ENCODE data around the gene USH2A. TPM values are rescaled to one million over a fixed set of nuclear protein-coding genes. Genes with fewer than 3 reads are reported as not detected.

Gene USH2A
- total RNA-seq, 1 experiment from 2014 or later = not detected

DNA sequence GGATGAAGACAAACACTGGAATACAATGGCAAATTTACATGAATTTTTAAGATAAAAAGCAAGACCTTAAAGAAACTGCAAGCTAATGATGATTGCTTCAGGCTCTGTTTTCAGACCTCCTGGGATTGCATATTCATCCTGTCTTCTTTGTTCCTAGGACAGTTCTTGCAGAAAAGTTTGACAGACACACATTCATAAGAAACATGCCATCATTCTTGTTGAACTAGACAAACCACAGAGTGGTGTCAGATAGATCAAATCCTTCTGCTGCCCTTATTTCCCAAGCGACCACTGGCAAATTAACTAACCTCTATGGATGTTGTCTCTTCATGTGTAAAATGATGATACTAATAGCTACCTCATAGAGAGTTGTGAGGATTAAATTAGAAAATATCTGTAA lies 674.8 kb downstream of the USH2A start:
- CTCF ChIA-PET = no interaction called here
- POLR2A ChIA-PET = no interaction called here

DNA sequence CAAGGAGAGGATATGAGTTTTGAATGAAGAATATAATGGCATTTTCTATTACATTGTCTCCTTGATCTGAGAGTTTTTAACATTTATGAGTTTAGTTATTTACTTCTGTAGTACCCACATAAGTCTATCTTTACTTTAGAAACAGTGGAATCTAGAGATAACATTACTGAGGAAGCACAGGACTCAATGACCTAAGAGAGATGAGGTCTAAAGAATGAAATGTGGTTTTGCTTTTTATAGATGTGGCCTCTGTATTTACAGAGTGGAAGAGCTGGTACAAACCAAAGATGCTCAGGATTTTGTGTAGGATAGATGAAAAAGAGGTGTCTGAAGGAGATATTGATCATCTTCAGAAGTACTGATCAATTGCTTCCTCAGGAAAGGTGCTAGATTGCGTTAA lies 678.8 kb downstream of the USH2A start:
- POLR2A ChIA-PET = no interaction called here
- Histone ChIP-seq H4K20me1 (ENCODE audit: insufficient read depth) (no peaks in the 10 kb centered on the region), H3K4me3 (replicated peaks in 1 of 2; ENCODE audit: low read depth in 1 of 2, low read length in 2 of 2) (no peak overlapping the region), H3K79me2 (ENCODE audit: insufficient read depth, low read length) (no peaks in the 10 kb centered on the region), H3K4me1 (ENCODE audit: control insufficient read depth in 1 of 2, insufficient read depth in 2 of 2, low read length in 2 of 2) (no peaks in the 10 kb centered on the region), H3K27ac (ENCODE audit: low read depth, low read length) (no peak overlapping the region), H2AFZ (ENCODE audit: low read depth, low read length, poor library complexity, severe bottlenecking) (no peak overlapping the region), H3K9me2 (ENCODE audit: insufficient read depth) (no peaks in the 10 kb centered on the region), H3K9ac (ENCODE audit: low read length) (no peak overlapping the region), H3K36me3 (ENCODE audit: control insufficient read depth in 1 of 2, insufficient read depth in 2 of 2, low read length in 2 of 2) (no peaks in the 10 kb centered on the region), H3K4me2 (ENCODE audit: low read length) (no peak overlapping the region), H3K9me3 (ENCODE audit: control insufficient read depth in 1 of 2, insufficient read depth in 1 of 2, low read depth in 1 of 2, low read length in 2 of 2) (no peaks in the 10 kb centered on the region), H3K27me3 (ENCODE audit: insufficient read depth, low read length) (no peaks in the 10 kb centered on the region)
- DNase-seq (ENCODE audit: low read depth, low spot score) (no peak), ATAC-seq (no peak)
- RAD21 ChIA-PET (ENCODE audit: low non-redundant PET in 1 of 2, low total read pairs in 2 of 2, uncharacterized antibody in 2 of 2, unreplicated experiment in 2 of 2) = no interaction called here
- intact Hi-C loops (cut with micrococcal nuclease) = no loop called here
- no TSS peak for BruUV-seq (replicated peaks)
- CTCF ChIA-PET = interaction anchor here (0.6 kb wide), 1 partner anchor 36 kb away, joined by 3 read pairs; no protein-coding TSS in a partner anchor
- TF ChIP-seq CEBPB (IDR thresholded peaks at IDR 0.05; ENCODE audit: low read depth) (no peak), SRF (IDR thresholded peaks at IDR 0.05; ENCODE audit: low read depth) (no peak), EZH2 (IDR thresholded peaks at IDR 0.05) (no peak), ELF1 (IDR thresholded peaks at IDR 0.05; ENCODE audit: borderline replicate concordance, low read depth) (no peak), SIN3A (IDR thresholded peaks at IDR 0.05; ENCODE audit: low read depth) (no peak), JUND (IDR thresholded peaks at IDR 0.05) (no peak), EZH2phosphoT487 (IDR thresholded peaks at IDR 0.05; ENCODE audit: borderline replicate concordance) (no peak), POLR2A (IDR thresholded peaks at IDR 0.05; ENCODE audit: borderline replicate concordance, extremely low read depth, insufficient read depth, insufficient read length) (no peak), YY1 (IDR thresholded peaks at IDR 0.05; ENCODE audit: extremely low read depth, insufficient replicate concordance, low read depth, low read length) (no peak), ZNF274 (IDR thresholded peaks at IDR 0.05; ENCODE audit: low read depth, low read length) (no peak), FOSL1 (IDR thresholded peaks at IDR 0.05; ENCODE audit: low read depth) (no peak), TCF7L2 (IDR thresholded peaks at IDR 0.05; ENCODE audit: borderline replicate concordance, extremely low read depth, insufficient read depth, insufficient read length) (no peak)

More for the DNA sequence above, 674.8 kb downstream of the USH2A start:
- no peak overlapping the region for H2AFZ ChIP-seq (ENCODE audit: low read depth, low read length, poor library complexity, severe bottlenecking)
- intact Hi-C loops (cut with micrococcal nuclease) = no loop called here
- BruUV-seq (replicated peaks) = no TSS peak
- H3K27me3 ChIP-seq (ENCODE audit: insufficient read depth, low read length) = no peaks in the 10 kb centered on the region
- H4K20me1 ChIP-seq (ENCODE audit: insufficient read depth) = no peaks in the 10 kb centered on the region
- ATAC-seq (no peak), DNase-seq (ENCODE audit: low read depth, low spot score) (no peak)
- RAD21 ChIA-PET (ENCODE audit: low non-redundant PET in 1 of 2, low total read pairs in 2 of 2, uncharacterized antibody in 2 of 2, unreplicated experiment in 2 of 2) = no interaction called here
- H3K9me3 ChIP-seq (ENCODE audit: control insufficient read depth in 1 of 2, insufficient read depth in 1 of 2, low read depth in 1 of 2, low read length in 2 of 2) = no peaks in the 10 kb centered on the region
- H3K4me1 ChIP-seq (ENCODE audit: control insufficient read depth in 1 of 2, insufficient read depth in 2 of 2, low read length in 2 of 2) = no peaks in the 10 kb centered on the region
- no peak overlapping the region for H3K4me2 ChIP-seq (ENCODE audit: low read length)
- TF ChIP-seq, protein P1, sequence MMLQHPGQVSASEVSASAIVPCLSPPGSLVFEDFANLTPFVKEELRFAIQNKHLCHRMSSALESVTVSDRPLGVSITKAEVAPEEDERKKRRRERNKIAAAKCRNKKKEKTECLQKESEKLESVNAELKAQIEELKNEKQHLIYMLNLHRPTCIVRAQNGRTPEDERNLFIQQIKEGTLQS (IDR thresholded peaks at IDR 0.05) = no peak
- no peak for TF ChIP-seq JUND (IDR thresholded peaks at IDR 0.05)
- no peak for TF ChIP-seq RAD21 (IDR thresholded peaks at IDR 0.05; ENCODE audit: low read depth)
- no peak for TF ChIP-seq ELF1 (IDR thresholded peaks at IDR 0.05; ENCODE audit: borderline replicate concordance, low read depth)
- TF ChIP-seq, protein P2, sequence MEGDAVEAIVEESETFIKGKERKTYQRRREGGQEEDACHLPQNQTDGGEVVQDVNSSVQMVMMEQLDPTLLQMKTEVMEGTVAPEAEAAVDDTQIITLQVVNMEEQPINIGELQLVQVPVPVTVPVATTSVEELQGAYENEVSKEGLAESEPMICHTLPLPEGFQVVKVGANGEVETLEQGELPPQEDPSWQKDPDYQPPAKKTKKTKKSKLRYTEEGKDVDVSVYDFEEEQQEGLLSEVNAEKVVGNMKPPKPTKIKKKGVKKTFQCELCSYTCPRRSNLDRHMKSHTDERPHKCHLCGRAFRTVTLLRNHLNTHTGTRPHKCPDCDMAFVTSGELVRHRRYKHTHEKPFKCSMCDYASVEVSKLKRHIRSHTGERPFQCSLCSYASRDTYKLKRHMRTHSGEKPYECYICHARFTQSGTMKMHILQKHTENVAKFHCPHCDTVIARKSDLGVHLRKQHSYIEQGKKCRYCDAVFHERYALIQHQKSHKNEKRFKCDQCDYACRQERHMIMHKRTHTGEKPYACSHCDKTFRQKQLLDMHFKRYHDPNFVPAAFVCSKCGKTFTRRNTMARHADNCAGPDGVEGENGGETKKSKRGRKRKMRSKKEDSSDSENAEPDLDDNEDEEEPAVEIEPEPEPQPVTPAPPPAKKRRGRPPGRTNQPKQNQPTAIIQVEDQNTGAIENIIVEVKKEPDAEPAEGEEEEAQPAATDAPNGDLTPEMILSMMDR (IDR thresholded peaks at IDR 0.05 in 2 of 3, conservative IDR thresholded peaks at IDR 0.05 in 1 of 3; ENCODE audit: borderline replicate concordance in 1 of 3, insufficient read depth in 1 of 3, low read depth in 2 of 3, low read length in 2 of 3) = no peak
- TF ChIP-seq SRF (IDR thresholded peaks at IDR 0.05; ENCODE audit: low read depth) = no peak
- no peak for TF ChIP-seq SP1 (IDR thresholded peaks at IDR 0.05; ENCODE audit: low read depth)
- H3K4me3 ChIP-seq (replicated peaks in 1 of 2; ENCODE audit: low read depth in 1 of 2, low read length in 2 of 2) = no peak overlapping the region
- no peak overlapping the region for H3K9ac ChIP-seq (ENCODE audit: low read length)
- no peaks in the 10 kb centered on the region for H3K79me2 ChIP-seq (ENCODE audit: insufficient read depth, low read length)
- H3K27ac ChIP-seq (ENCODE audit: low read depth, low read length) = no peak overlapping the region
- H3K36me3 ChIP-seq (ENCODE audit: control insufficient read depth in 1 of 2, insufficient read depth in 2 of 2, low read length in 2 of 2) = no peaks in the 10 kb centered on the region
- H3K9me2 ChIP-seq (ENCODE audit: insufficient read depth) = no peaks in the 10 kb centered on the region

Data from HCT116 (cell line).